PC-3 (cell line): ENCODE data around the gene C2CD3.

ENCODE experiments used
- EZH2phosphoT487 ChIP-seq: fragments of 300-600 bp; sonication (generic); IDR thresholded peaks from 2 replicates; pipeline ENCODE4 v1.6.1; 2018; ENCODE audit warnings: mild to moderate bottlenecking, antibody characterized with exemption, low read length, borderline replicate concordance
- TF ChIP-seq, protein P1 (sequence below): fragments of 300-600 bp; sonication (generic); conservative IDR thresholded peaks from 2 replicates; pipeline ENCODE4 v1.5.1; 2017; ENCODE audit warnings: antibody characterized with exemption, low read depth, mild to moderate bottlenecking, low read length

DNA sequence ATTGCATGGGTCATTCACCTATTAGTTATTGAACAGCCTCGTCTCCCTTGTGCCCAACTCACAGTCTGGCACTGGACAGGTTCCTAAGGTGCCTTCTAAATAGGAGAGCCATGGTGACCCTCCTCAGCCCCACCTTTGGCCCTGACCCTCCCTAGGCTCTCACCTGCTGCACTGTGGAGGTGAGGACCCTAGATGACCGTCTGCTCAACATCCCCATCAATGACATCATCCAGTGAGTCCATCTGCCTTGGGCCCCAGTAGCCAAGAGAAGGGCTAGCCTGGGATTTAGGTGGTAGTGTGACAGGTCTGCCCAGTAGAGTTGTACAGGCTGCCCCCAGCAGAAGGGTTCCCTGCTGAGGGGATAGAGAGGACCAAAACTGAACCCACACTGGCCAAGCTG lies 201.7 kb downstream of the C2CD3 start:
- TF ChIP-seq, protein P1, sequence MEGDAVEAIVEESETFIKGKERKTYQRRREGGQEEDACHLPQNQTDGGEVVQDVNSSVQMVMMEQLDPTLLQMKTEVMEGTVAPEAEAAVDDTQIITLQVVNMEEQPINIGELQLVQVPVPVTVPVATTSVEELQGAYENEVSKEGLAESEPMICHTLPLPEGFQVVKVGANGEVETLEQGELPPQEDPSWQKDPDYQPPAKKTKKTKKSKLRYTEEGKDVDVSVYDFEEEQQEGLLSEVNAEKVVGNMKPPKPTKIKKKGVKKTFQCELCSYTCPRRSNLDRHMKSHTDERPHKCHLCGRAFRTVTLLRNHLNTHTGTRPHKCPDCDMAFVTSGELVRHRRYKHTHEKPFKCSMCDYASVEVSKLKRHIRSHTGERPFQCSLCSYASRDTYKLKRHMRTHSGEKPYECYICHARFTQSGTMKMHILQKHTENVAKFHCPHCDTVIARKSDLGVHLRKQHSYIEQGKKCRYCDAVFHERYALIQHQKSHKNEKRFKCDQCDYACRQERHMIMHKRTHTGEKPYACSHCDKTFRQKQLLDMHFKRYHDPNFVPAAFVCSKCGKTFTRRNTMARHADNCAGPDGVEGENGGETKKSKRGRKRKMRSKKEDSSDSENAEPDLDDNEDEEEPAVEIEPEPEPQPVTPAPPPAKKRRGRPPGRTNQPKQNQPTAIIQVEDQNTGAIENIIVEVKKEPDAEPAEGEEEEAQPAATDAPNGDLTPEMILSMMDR: no peak
- TF ChIP-seq EZH2phosphoT487: no peak
